PFSK-1 (cell line): Measurements from ENCODE around the gene RNF149.

Experiments used
- FOXP2 ChIP-seq: optimal IDR thresholded peaks from 2 replicates; pipeline ENCODE3; 2011; ENCODE audit warnings: borderline replicate concordance, control low read depth, inconsistent platforms; ENCODE audit not compliant: insufficient read depth; ENCODE audit errors: extremely low read length, extremely low read depth
- POLR2AphosphoS5 ChIP-seq: IDR thresholded peaks from 2 replicates; pipeline ENCODE4 v1.6.1; 2012; ENCODE audit warnings: low read depth, mild to moderate bottlenecking, control low read depth, low read length, moderate library complexity
- REST ChIP-seq, 2 experiments: IDR thresholded peaks; 2 replicates each; pipeline versions ENCODE4 v1.6.1 to v1.8.0; 2011 to 2012; ENCODE audit warnings: low read depth in 2 of 2, low read length in 2 of 2, control low read depth in 1 of 2, inconsistent platforms in 1 of 2, mild to moderate bottlenecking in 1 of 2, moderate library complexity in 1 of 2; ENCODE audit not compliant: insufficient read depth in 1 of 2
- SIN3A ChIP-seq: IDR thresholded peaks from 2 replicates; pipeline ENCODE4 v1.6.1; 2012; ENCODE audit warnings: mild to moderate bottlenecking, low read length, moderate library complexity, borderline replicate concordance; ENCODE audit not compliant: insufficient read depth
- TAF1 ChIP-seq: IDR thresholded peaks from 2 replicates; pipeline ENCODE4 v1.6.1; 2012; ENCODE audit warnings: low read length, control low read depth, borderline replicate concordance; ENCODE audit not compliant: insufficient read depth

Gene RNF149

DNA sequence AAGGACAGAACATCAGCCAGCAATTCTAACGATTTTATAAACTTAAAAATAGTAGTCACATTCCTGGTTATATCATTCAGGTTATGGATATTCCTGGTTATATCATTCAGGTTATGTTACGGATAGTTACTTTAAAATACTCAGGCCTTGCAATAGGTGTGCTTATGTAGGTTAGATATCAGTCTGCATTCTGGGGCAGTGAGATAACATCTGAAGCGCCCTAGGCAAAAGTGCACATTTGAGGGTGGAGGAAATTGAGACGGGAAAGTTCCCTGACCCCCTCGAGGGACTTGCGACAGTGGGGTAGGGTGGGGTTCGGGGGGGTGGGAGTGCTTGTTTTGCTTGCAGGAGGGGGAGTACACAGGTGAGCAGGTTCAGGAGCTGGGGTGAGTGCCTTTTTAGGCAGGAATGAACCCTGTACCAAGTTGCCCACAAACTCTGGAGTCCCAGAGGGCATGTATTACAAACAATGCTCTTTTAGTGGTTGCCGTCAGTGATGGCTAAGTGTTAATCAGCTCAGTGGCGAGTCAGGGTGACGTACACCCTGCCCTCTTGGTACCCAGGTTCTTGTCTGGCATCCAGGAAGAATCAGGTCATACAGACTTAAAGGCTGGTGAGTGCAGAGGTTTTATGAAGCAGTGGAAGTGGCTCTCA is 47.0 kb upstream of the RNF149 start:
- TF ChIP-seq POLR2AphosphoS5: no peak
- TF ChIP-seq TAF1: no peak
- TF ChIP-seq REST (IDR thresholded peaks at IDR 0.05; ENCODE audit: insufficient read depth in 1 of 2, low read depth in 2 of 2, low read length in 2 of 2): no peak
- TF ChIP-seq FOXP2: no peak
- TF ChIP-seq SIN3A: no peak

DNA sequence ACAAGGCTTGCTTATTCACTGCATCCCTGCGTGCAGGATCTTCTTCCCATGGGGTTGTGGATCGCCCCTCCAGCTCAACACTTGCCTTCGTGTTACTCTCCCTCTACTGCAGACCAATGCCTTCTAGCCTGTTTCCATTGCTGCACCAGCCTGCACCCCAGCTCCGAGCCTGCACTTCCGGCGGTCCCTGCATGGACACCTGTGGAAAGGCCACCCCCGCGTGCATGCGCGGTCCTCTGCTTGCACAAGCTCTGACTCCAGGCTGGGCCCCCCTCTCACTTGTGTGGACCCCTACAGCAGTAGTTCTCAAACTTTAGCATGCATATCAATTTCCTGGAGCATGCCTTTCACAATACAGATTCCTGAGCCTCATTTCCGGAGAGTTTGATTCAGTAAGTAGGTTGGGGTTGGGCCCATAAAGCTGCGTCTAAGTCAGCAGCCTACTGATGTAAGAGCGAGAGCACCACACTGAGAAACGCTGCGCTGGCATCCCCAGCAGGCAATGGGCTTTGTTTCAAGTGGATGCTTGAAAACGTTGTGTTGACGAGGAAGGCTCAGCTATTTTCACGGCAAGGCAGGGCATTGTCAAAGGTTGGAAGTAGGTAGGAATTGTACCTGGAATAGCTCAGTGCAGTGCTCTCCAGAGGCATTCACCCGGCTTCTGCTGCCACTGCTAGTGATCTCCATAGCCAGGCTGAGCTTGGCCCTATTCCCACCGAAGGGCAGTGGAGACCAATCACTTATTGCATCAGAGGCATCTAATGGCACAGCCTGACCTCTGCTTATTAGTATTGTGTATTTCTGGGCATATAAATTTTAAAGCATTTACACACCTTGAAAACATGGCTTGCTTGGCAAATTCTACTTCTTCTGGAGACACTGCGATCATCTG is 46.2 kb upstream of the RNF149 start:
- TF ChIP-seq TAF1: no peak
- no peak for TF ChIP-seq REST (IDR thresholded peaks at IDR 0.05; ENCODE audit: insufficient read depth in 1 of 2, low read depth in 2 of 2, low read length in 2 of 2)
- TF ChIP-seq SIN3A: no peak
- TF ChIP-seq FOXP2: no peak
- no peak for TF ChIP-seq POLR2AphosphoS5

DNA sequence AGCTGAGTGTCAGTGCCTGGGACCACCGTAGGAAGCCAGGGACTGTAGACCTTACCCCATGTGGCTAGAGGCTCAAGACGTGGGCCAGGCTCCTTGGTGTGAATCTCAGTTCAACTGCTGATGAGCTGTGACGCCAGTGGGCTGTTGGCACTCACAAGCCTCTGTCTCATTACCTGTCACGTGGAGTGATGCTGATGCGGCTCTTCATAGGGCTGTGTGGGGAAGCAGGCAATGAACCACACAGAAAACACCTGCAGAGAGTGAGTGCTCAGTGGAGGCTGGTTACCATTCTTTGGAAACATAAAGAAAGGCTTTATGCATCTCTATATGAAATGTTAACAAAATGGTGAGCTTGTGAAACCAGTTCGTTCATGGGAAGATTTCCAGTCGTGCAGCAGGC is 42.7 kb upstream of the RNF149 start:
- TF ChIP-seq REST (IDR thresholded peaks at IDR 0.05; ENCODE audit: insufficient read depth in 1 of 2, low read depth in 2 of 2, low read length in 2 of 2) (no peak), POLR2AphosphoS5 (no peak), SIN3A (no peak), FOXP2 (no peak), TAF1 (no peak)

GRCh38 chr2:101349893-101350662 is 41.6 kb upstream of the RNF149 start:
- no peak for TF ChIP-seq POLR2AphosphoS5
- TF ChIP-seq SIN3A: no peak
- TF ChIP-seq FOXP2: no peak
- no peak for TF ChIP-seq TAF1
- TF ChIP-seq REST (IDR thresholded peaks at IDR 0.05; ENCODE audit: insufficient read depth in 1 of 2, low read depth in 2 of 2, low read length in 2 of 2): no peak
